ENCODE results near the gene ZIC1. TPM values are rescaled to one million over a fixed set of nuclear protein-coding genes. Genes with fewer than 3 reads are reported as not detected.

The ZIC1 gene
- polyA plus RNA-seq, 4 donors: 0.16 to 0.93 TPM; not detected in 2

Other genes starting within 250 kb of the ZIC1 start
- under 1 TPM in 1 of 4 donors, not detected in 3; 0.19 TPM for gene ZIC4, start 2.8 kb upstream of the ZIC1 start, polyA plus RNA-seq (ENCODE audit: insufficient read length in 4 of 4)